HCT116 (cell line): Measurements from ENCODE around the gene C17orf114.

ENCODE experiments used
- ATAC-seq: fragments of 200-7000 bp; cut with Tn5 transposase; 2 replicates; pipeline ENCODE4 v1.9.1; 2020; ENCODE audit warnings: mild to moderate bottlenecking, moderate library complexity
- BruUV-seq: library from RNA; stranded (reverse); fragments of 400-500 nt; replicated peaks from 2 replicates; lab custom pipeline; 2021; lab: Mats Ljungman, UMichigan
- CTCF ChIA-PET: fragments of 300-600 bp; sonication (Branson Sonifier 250); formaldehyde crosslinking; loops from one replicate; lab custom pipeline; 2021; ENCODE audit warnings: antibody characterized with exemption; lab: Charles Lee
- POLR2A ChIA-PET: fragments of 300-600, 350-600 bp; sonication (Branson Sonifier 250); formaldehyde crosslinking; loops from one replicate; lab custom pipeline; 2021; ENCODE audit warnings: antibody characterized with exemption; lab: Charles Lee
- RAD21 ChIA-PET, 2 experiments: fragments of 300-600 bp; sonication (Branson Sonifier 250); formaldehyde crosslinking; loops; one replicate each; lab custom pipeline; 2023; ENCODE audit warnings: low total read pairs in 2 of 2; ENCODE audit not compliant: uncharacterized antibody in 2 of 2, unreplicated experiment in 2 of 2, low non-redundant PET in 1 of 2; lab: Charles Lee
- DNase-seq: peaks from one replicate; pipeline ENCODE4 v3.0.0-alpha.2; 2010; ENCODE audit warnings: low read depth, low spot score
- H2AFZ ChIP-seq: fragments of 200-600 bp; shearing (Covaris generic), sonication (generic); 2 replicates; pipeline ENCODE4 v1.6.1; 2017; ENCODE audit warnings: low read depth, mixed run types, mixed read lengths, antibody characterized with exemption, low read length; ENCODE audit not compliant: poor library complexity, severe bottlenecking
- H3K27ac ChIP-seq: 2 replicates; pipeline ENCODE4 v1.5.1; 2012; ENCODE audit warnings: low read depth, low read length
- H3K27me3 ChIP-seq: fragments of 200-600 bp; sonication (generic); 2 replicates; pipeline ENCODE4 v1.6.1; 2016; ENCODE audit warnings: mixed run types, low read length, mixed read lengths; ENCODE audit not compliant: insufficient read depth
- H3K36me3 ChIP-seq, 2 experiments: fragments of 200-500 bp in 1 of 2; fragments of 200-600 bp in 1 of 2; sonication (Bioruptor generic) in 1 of 2; sonication (generic) in 1 of 2; 2 replicates each; pipeline versions ENCODE4 v1.5.1 to v1.6.1; 2014 to 2016; ENCODE audit warnings: low read length in 2 of 2, inconsistent platforms in 1 of 2, mixed read lengths in 1 of 2, mixed run types in 1 of 2; ENCODE audit not compliant: insufficient read depth in 2 of 2, control insufficient read depth in 1 of 2
- H3K4me1 ChIP-seq, 2 experiments: fragments of 200-600 bp in 1 of 2; sonication (generic) in 1 of 2; 2 replicates each; pipeline versions ENCODE4 v1.5.1 to v1.6.1; 2012 to 2017; ENCODE audit warnings: low read length in 2 of 2, inconsistent platforms in 1 of 2, mild to moderate bottlenecking in 1 of 2, mixed read lengths in 1 of 2, mixed run types in 1 of 2, moderate library complexity in 1 of 2; ENCODE audit not compliant: insufficient read depth in 2 of 2, control insufficient read depth in 1 of 2
- H3K4me2 ChIP-seq: fragments of 200-600 bp; sonication (generic); 2 replicates; pipeline ENCODE4 v1.6.1; 2017; ENCODE audit warnings: mixed run types, low read length, mixed read lengths
- H3K4me3 ChIP-seq, 2 experiments: fragments of 200-600 bp in 1 of 2; sonication (generic) in 1 of 2; replicated peaks in 1 of 2; 2 replicates each; pipeline ENCODE4 v1.5.1; 2011 to 2016; ENCODE audit warnings: low read length in 2 of 2, control low read depth in 1 of 2, low read depth in 1 of 2, mild to moderate bottlenecking in 1 of 2, mixed read lengths in 1 of 2, mixed run types in 1 of 2
- H3K79me2 ChIP-seq: fragments of 200-600 bp; sonication (generic); 2 replicates; pipeline ENCODE4 v1.6.1; 2017; ENCODE audit warnings: mild to moderate bottlenecking, mixed run types, low read length, moderate library complexity, mixed read lengths; ENCODE audit not compliant: insufficient read depth
- H3K9ac ChIP-seq: fragments of 200-600 bp; sonication (generic); 2 replicates; pipeline ENCODE4 v1.6.1; 2016; ENCODE audit warnings: low read length, mixed read lengths
- H3K9me2 ChIP-seq: fragments of 200-600 bp; sonication (generic), shearing (Covaris generic); 2 replicates; pipeline ENCODE4 v1.6.1; 2017; ENCODE audit warnings: mixed run types, mild to moderate bottlenecking, moderate library complexity; ENCODE audit not compliant: insufficient read depth
- H3K9me3 ChIP-seq, 2 experiments: fragments of 200-500 bp in 1 of 2; fragments of 200-600 bp in 1 of 2; sonication (Bioruptor generic) in 1 of 2; sonication (generic) in 1 of 2; 2 replicates each; pipeline ENCODE4 v1.6.1; 2014 to 2017; ENCODE audit warnings: low read length in 2 of 2, mixed read lengths in 2 of 2, inconsistent platforms in 1 of 2, low read depth in 1 of 2, mild to moderate bottlenecking in 1 of 2, mixed run types in 1 of 2, moderate library complexity in 1 of 2; ENCODE audit not compliant: control insufficient read depth in 1 of 2, insufficient read depth in 1 of 2
- H4K20me1 ChIP-seq: fragments of 200-600 bp; sonication (generic), shearing (Covaris generic); 2 replicates; pipeline ENCODE4 v1.6.1; 2017; ENCODE audit warnings: mixed run types, mild to moderate bottlenecking, moderate library complexity; ENCODE audit not compliant: insufficient read depth
- CEBPB ChIP-seq: IDR thresholded peaks from 2 replicates; pipeline ENCODE4 v1.6.1; 2012; ENCODE audit warnings: low read depth
- EGR1 ChIP-seq: IDR thresholded peaks from 2 replicates; pipeline ENCODE4 v1.6.1; 2012; ENCODE audit warnings: low read depth
- ELF1 ChIP-seq: IDR thresholded peaks from 2 replicates; pipeline ENCODE4 v1.6.1; 2012; ENCODE audit warnings: low read depth, borderline replicate concordance
- POLR2A ChIP-seq: IDR thresholded peaks from 2 replicates; pipeline ENCODE4 v1.7.0; 2011; ENCODE audit warnings: borderline replicate concordance; ENCODE audit not compliant: insufficient read depth, insufficient read length; ENCODE audit errors: extremely low read depth
- POLR2AphosphoS5 ChIP-seq: IDR thresholded peaks from 2 replicates; pipeline ENCODE4 v1.6.1; 2011; ENCODE audit warnings: mild to moderate bottlenecking, low read depth, low read length, moderate library complexity
- SIN3A ChIP-seq: IDR thresholded peaks from 2 replicates; pipeline ENCODE4 v1.6.1; 2012; ENCODE audit warnings: low read depth
- ZBTB33 ChIP-seq: IDR thresholded peaks from 2 replicates; pipeline ENCODE4 v1.6.1; 2011; ENCODE audit warnings: mild to moderate bottlenecking, low read length, moderate library complexity; ENCODE audit not compliant: insufficient replicate concordance; ENCODE audit errors: extremely low read depth
- ZFX ChIP-seq: fragments of 450-650 bp; IDR thresholded peaks from 2 replicates; pipeline ENCODE4 v1.6.1; 2017
- intact Hi-C: fragments of 100-400 bp; cut with micrococcal nuclease; formaldehyde crosslinking; loops from 2 replicates; pipeline ENCODE4 v1.10.0; 2022

Gene C17orf114

DNA sequence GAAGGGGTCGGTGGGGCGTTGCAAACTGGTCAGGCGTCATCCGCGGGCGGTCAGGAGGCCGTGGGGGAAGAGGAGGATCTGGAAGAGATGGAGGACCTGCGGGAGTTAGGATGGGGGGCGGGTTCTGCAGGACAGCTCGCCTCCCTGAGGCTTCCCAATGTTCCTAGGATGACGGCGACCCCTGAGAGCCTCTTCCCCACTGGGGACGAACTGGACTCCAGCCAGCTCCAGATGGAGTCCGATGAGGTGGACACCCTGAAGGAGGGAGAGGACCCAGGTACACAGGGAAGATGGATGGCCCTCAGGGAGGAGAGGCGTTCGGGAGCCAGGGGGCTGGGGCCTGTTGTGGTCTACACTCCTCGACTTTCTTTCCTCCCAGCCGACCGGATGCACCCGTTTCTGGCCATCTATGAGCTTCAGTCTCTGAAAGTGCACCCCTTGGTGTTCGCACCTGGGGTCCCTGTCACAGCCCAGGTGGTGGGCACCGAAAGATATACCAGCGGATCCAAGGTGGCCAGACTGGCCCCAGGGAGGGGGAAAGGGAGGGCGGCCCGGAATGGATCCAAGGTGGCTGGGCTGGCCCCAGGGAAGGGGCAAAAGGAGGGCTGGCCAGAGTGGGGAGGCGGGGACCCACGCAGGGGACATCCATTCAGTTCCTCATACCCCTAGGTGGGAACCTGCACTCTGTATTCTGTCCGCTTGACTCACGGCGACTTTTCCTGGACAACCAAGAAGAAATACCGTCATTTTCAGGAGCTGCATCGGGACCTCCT lies 5.7 kb upstream of the C17orf114 start:
- intact Hi-C loops, result no loop called here
- no peaks in the 10 kb centered on the region for H3K9me2 ChIP-seq
- no peaks in the 10 kb centered on the region for H3K79me2 ChIP-seq
- H3K9me3 ChIP-seq, result no peaks in the 10 kb centered on the region
- H3K9ac ChIP-seq, result peak overlapping the region; percentile 77
- H3K4me3 ChIP-seq, result peak overlapping the region; percentile 64 to 84
- ATAC-seq (peak; percentile 7), DNase-seq (no peak)
- ChIA-PET POLR2A (interaction anchor here (1.0 to 1.2 kb wide), 2 partner anchors 12 to 18 kb away, joined by 5 read pairs; partner anchors contain the start of gene PSMB6), CTCF (interaction anchor here (0.8 to 1.8 kb wide), 2 partner anchors 18 to 75 kb away, joined by 3 to 6 read pairs; no protein-coding TSS in a partner anchor), RAD21 (no interaction called here)
- no peak overlapping the region for H2AFZ ChIP-seq
- peak overlapping the region; percentile 85 for H3K4me2 ChIP-seq
- H3K27ac ChIP-seq, result no peak overlapping the region; the same call in 1 of the 2 replicates
- no peaks in the 10 kb centered on the region for H3K27me3 ChIP-seq
- no peaks in the 10 kb centered on the region for H4K20me1 ChIP-seq
- BruUV-seq, result TSS peak; percentile 53
- no peak for TF ChIP-seq EGR1
- H3K4me1 ChIP-seq, result peaks cover 12 to 13% of the 10 kb centered on the region in 2 experiments
- H3K36me3 ChIP-seq, result peaks cover 5 to 7% of the 10 kb centered on the region in 2 experiments; a peak in 3 of 4 replicates

DNA sequence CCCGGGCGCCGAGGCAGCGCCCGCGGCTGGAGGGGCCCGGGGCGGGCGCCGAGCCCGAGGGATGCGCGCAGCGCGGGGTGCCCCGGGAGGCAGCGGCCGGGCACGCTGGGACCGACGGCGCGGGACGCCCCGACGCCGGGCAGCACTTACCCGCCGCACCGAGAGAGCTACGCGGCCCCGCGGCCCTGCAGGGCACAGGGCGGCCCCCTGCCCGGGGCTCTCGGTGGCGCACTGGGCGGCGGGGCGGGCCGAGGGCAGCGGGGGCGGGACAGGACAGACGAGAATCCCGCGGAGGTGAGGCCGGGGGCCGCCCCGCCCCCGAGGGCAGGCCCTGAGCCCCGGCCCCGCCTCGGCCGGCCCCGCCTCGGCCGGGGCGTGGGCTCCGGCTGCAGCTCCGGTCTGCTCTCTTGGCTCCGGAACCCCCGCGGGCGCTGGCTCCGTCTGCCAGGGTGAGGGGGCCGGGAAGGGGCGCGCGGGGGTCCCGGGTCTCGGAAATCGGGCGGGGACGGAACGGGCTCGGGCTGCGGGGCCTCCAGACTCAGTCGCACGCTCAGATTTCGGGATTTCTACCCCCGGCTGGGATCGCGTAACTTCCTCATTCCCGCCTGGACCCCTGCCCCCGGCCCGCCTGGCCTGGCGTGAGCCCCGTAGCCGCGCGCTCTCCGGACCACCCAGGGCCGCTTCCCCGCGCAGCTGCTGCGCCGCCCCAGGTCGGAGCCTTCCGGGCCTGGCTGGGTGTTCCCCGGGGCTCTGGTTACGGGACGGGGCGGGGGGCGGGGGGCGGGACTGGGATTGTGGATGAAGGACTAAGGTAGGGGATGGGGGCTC lies 4.9 kb upstream of the C17orf114 start, which contains the start of gene PLD2:
Gene PLD2, plus strand, starts transcription at position 376 of the 828 bp plus-strand sequence. CDS start 621 bp downstream, outside the sequence.
- Histone ChIP-seq H3K9me2 (no peaks in the 10 kb centered on the region), H3K4me3 (peak within 1 kb of the TSS; percentile 64 to 84), H3K79me2 (no peaks in the 10 kb centered on the region), H3K36me3 (peaks cover 5 to 7% of the 10 kb centered on the region in 2 experiments; a peak in 3 of 4 replicates), H3K4me1 (peaks cover 12 to 13% of the 10 kb centered on the region in 2 experiments), H3K9ac (peak within 1 kb of the TSS; percentile 77), H3K9me3 (no peaks in the 10 kb centered on the region), H3K27ac (peak within 1 kb of the TSS; percentile 76), H3K27me3 (no peaks in the 10 kb centered on the region), H4K20me1 (no peaks in the 10 kb centered on the region), H3K4me2 (peak within 1 kb of the TSS; percentile 85), H2AFZ (no peak within 1 kb of the TSS)
- RAD21 ChIA-PET, result no interaction called here
- intact Hi-C loops, result no loop called here
- no TSS peak for BruUV-seq
- peak; percentile 42 for DNase-seq
- CTCF ChIA-PET, result interaction anchor here (0.8 to 1.8 kb wide), 2 partner anchors 17 to 74 kb away, joined by 3 to 6 read pairs; no protein-coding TSS in a partner anchor
- ATAC-seq, result peak; percentile 98
- POLR2A ChIA-PET, result interaction anchor here (0.6 to 1.2 kb wide), 3 partner anchors 11 to 653 kb away, joined by 3 to 5 read pairs (median 5); partner anchors contain the start of gene PSMB6
- TF ChIP-seq EGR1 (peak; percentile 51; the same call in 1 of the 2 replicates), POLR2AphosphoS5 (peak; percentile 88), ELF1 (no peak), POLR2A (peak; percentile 46), ZFX (peak; percentile 86; the same call in 1 of the 2 replicates), SIN3A (0 out of 2 replicates have a peak, but pooled peaks have one; percentile 35), CEBPB (no peak), ZBTB33 (peak; percentile 75)
